HG03442 (cell line): ENCODE results near the gene LRRC26.
"Not testable (repeated sequence)": the region's sequence is repeated elsewhere in the genome, so short reads cannot be mapped to it uniquely, and the experiment has no call there.

Experiments used
- ATAC-seq: cut with Tn5 transposase; IDR thresholded peaks from one replicate; pipeline ENCODE4 v1.9.1; 2021; ENCODE audit warnings: mild to moderate bottlenecking, moderate library complexity; ENCODE audit not compliant: unreplicated experiment

LRRC26 gene

GRCh38 chr9:137139468-137140150, 30.2 kb downstream of the LRRC26 start:
- no peak for ATAC-seq

GRCh38 chr9:137138722-137139467, 31.0 kb downstream of the LRRC26 start, which contains the start of gene GRIN1:
GRIN1 (plus strand) TSS chr9:137139154; CDS start chr9:137139487, 333 bp downstream.
- no peak for ATAC-seq

GRCh38 chr9:137138058-137138721, 31.7 kb downstream of the LRRC26 start:
- ATAC-seq = no peak

DNA sequence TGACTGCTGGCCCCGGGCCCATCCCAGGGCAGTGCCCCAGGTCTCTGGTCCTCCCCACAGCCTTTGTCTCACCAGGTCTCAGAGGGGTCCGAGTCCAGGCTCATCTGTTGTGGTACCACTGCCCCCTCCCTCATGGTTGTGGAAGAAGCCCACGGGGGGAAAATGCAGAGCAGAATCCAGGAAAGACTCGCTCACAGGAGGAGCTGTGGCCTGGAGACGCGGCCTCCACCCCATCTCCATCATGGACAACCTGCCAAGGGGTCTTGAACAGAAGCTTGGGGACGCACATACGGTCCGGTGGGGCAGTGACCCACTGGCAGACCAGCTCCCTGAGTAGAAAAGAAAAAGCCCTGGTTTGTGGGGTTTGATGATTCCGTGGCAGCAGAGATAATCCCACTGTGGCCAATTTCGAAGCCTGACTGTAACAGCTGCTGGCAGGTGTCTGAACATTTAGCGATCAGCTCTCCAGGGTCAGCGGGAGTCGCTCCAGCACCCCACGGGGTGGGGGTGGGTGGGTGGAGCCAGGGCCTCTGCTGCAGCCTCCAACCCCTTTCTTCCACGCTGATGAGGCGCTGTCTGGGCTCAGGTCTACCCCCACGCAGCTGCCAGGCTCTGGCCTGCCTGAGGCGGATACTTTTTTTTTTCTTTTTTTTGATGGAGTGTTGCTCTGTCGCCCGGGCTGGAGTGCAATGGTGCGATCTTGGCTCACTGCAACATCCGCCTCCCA, 32.8 kb downstream of the LRRC26 start:
- ATAC-seq = no peak

- ATAC-seq = no peak
These were observed 33.5 kb downstream of the LRRC26 start for GRCh38 chr9:137136261-137136880.

DNA sequence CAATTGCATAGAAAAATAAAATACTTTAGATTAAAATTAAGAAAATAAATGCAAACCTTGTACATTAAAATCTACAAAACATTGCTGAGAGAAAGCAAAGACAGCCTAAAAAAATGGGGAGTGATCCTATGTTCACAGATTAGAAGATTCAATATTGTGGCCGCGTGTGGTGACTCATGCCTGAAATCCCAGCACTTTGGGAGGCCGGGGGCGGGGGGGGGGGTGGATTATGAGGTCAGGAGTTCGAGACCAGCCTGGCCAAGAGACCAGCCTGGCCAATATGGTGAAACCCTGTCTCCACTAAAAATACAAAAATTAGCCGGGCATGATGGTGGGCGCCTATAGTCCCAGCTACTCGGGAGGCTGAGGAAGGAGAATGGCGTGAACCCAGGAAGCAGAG, 34.7 kb downstream of the LRRC26 start:
- not testable (repeated sequence) for ATAC-seq

DNA sequence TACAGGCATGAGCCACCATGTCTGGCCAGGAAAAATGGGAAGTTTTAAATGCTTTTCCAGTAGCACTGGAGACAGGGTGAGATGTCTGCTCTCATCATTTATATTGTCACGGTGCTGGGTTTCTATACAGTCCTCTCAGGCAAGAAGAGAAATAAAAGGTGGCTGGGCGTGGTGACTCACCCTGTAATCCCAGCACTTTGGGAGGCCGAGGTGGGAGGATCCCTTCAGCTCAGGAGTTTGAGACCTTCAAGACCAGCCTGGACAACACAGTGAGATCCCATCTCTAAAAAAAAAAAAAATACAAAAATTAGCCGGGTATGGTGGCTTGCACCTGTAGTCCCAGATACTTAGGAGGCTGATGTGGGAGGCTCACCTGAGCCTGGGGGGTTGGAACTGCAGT, 35.7 kb downstream of the LRRC26 start:
- ATAC-seq = no peak

GRCh38 chr9:137130176-137130755, 39.6 kb downstream of the LRRC26 start:
- ATAC-seq = no peak

- ATAC-seq = peak; percentile 76
These were observed 40.2 kb downstream of the LRRC26 start for GRCh38 chr9:137129456-137130175.

DNA sequence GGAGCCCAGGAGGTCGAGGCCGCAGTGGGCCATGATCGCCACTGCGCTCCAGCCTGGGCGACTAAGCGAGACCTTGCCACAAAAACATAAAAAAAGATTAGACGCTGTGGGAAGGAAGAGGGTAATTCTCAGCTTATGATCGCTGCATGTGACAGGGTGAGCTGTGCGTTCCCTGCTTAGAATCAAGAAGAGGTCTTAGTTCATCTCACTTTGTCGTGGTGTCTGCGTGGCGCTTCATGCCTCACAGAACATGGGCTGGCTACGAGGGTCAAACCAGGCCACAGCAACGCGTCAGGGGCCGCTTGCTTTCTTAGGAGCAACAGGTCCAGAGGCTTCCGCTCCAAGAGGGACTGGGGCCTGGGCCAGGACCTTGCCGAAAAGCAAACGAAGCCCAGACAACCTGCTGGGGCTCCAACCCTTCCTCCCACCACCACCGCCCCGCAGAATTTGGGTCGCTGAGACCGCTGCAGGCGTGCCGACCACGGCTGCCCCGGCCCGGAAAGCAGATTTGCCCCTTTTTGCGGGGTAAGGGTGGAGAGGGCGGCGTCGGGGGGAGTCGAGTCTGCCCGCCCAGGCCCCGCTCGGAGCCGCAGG, 40.9 kb downstream of the LRRC26 start:
- ATAC-seq = peak; percentile 7

- no peak for ATAC-seq
These were observed 41.5 kb downstream of the LRRC26 start for GRCh38 chr9:137128158-137128861.

DNA sequence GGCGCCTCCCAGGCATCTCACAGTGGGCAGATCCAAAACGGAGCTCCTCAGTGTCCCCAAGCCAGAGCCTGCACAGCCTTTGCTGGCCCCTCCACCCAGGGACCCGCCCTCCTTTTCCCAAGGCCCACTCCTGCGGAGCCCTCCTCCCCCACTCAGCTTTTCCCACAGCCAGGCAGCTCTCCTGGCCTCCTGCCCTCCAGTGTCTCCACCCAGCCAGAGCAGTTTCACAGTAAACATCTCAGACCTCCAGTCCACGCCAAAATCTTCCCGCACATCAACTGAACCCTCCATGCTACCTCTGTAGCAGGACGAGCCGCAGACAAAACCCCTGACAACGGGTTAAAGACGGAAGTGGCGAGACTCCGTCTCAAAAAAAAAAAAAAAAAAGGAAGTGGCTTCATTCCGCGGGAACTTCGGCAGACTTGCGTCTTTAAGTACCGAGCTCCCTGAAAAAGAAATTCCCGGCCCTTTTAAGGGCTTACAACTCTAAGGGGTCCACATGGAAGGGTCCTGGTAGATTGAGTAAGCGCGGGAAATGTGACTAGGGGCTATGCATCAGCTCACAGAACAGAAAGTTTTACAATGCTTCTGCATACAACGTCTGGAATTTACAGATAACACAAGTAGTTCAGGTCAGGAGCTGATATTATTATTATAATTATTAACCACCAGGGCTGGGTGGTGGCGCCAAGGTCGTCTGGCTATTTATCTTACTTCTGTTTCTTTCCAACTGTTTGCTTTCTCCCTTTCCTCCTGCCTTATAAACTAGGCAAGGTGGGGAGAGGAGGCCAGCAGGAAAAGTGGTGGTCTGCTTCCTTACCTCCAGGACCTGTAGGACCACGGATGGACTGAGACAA, 42.3 kb downstream of the LRRC26 start:
- no peak for ATAC-seq

- no peak for ATAC-seq
These were observed 43.1 kb downstream of the LRRC26 start for GRCh38 chr9:137126786-137127185.

DNA sequence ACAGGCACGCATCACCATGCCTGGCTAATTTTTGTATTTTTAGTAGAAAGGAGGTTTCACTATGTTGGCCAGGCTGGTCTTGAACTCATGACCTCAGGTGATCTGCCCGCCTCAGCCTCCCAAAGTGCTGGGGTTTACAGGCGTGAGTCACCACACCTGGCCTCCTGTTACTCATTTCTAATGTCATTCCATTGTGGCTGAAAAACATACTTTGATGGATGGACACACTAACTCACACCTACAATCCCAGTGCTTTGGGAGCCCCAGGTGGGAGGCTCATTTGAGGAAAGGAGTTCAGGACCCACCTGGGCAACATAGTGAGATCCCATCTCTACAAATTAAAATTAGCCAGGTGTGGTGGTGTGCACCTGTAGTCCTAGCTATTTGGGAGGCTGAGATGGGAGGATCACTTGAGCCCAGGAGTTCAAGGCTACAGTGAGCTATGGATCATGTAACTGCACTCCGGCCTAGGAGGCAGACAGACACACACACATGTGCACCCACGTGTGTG, 45.8 kb downstream of the LRRC26 start:
- not testable (repeated sequence) for ATAC-seq

GRCh38 chr9:137123468-137123837, 46.4 kb downstream of the LRRC26 start:
- ATAC-seq = no peak

DNA sequence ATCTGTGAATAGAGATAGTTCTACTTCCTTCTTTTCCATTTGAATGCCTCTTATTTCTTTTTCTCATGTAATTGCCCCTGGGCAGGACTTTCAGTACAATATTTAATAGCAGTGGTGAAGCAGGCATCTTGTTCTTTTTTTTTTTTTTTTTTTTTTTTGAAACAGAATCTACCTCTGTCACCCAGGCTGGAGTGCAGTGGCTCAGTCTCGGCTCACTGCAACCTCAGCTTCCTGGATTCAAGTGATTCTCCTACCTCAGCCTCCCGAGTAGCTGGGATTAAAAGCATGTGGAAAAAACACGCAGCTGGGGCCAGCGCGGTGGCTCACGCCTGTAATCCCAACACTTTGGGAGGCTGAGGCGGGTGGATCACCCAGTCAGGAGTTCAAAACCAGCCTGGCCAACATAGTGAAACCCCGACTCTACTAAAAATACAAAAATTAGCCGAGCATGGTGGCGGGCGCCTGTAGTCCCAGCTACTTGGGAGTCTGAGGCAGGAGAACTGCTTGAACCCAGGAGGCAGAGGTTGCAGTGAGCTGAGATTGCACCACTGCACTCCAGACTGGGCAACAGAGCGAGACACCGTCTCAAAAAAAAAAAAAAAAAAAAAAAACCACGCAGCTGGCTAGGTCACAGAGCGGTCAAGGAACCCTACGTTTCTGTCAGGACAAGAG, 46.9 kb downstream of the LRRC26 start:
- ATAC-seq = not testable (repeated sequence)
